ENCODE measurements around the gene ARL6IP5.

GRCh38 chr3:69087030-69087791, 2.5 kb downstream of the ARL6IP5 start:
- TF ChIP-seq CTCF (IDR thresholded peaks at IDR 0.05) (no peak), POLR2A (IDR thresholded peaks at IDR 0.05) (no peak)
